Measurements from ENCODE around the gene CYP24A1. TPM values are rescaled to one million over a fixed set of nuclear protein-coding genes. Genes with fewer than 3 reads are reported as not detected.

The CYP24A1 gene
- total RNA-seq, 1 donor from 2014 or later = not detected

DNA sequence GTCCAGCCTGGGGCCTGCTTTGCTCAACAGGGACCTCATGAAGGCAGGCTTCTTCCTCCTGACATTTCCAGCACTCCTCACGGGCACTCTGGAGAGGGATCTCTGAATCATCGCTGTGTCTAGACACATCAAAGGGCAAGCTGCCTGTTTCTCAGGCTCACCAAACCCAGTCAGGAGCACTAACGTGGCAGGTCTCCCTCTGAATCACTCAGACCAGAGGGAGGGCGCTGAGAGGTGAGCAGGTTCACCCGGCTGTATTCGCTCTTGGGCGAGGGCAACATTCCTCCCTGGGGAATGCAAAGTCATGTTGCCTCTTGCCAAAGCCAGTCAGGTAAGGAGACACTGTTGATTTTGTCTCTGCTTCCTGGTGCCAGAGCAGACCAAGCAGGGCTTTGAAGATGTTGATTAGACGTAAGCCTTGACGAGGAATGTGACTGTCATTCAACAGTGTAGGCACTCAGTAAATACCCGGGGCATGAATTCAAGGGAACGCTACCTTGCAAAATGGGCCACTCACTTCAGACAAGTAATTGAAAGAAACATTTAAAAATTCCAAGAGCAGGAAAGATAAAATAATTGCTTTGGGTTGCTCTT is 50.1 kb downstream of the CYP24A1 start:
- DNase-seq (no peak), ATAC-seq (no peak)
- intact Hi-C loops (cut with micrococcal nuclease) = no loop called here

DNA sequence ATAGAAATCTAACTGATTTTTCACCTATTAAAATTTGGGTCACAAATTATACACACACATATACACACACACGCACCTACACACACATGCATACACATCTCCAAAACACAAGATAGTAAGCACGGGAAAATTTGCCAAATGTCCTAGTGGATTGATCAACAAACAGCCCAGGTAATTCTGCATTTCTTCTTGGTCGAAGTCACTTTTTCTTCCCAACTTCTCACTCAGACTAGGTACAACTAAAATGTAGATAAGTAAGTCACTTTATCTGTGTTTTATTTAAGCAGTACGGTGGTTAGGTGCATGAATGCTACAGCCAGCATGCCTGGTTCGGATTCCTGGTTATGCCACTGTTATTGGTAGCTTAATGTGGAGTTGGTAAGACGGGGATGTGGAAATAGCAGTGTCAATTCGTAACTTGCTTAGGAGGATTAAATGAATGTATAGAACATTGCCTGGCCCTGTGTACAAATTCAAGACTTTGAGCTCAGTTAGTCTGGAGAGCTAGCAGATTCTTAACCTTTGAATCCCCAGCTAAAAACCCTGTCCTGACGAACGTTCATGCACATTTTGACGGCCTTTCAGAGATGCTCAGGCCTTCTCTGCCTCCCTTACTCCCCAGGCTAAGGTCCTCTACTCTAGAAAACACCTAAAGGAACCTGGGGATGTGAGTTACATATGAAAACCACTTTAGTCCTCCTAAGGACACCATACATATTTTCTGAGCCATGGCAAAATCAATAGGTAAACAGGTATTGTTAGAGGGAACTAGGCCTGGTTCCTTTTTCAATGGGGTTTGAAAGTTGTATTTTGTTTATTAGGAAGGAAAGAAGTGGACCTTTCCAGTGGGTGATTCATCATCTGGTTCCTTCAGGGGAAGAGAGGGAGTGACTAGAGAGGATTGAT is 50.9 kb downstream of the CYP24A1 start:
- intact Hi-C loops (cut with micrococcal nuclease) = no loop called here
- ATAC-seq (no peak), DNase-seq (no peak)

DNA sequence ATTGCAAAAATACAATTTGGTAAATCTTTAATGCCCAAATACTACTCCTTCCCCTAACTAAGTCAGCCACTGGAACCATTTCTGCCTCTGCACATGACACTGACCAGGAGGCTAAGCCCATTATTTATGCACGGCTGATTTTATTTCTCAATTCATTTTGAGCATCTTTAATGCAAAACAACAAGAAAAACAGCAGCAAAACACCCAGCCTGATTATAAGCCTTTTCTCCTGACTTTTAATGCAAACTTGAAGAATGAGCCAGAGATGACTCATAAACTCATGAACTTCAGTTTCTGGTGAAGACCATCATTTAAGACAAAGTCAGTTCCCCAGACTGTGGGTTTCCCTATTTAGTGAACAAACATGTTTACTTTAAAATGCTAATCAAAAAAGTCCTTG is 51.6 kb downstream of the CYP24A1 start:
- intact Hi-C loops (cut with micrococcal nuclease) = no loop called here
- no peak for ATAC-seq
- no peak for DNase-seq

DNA sequence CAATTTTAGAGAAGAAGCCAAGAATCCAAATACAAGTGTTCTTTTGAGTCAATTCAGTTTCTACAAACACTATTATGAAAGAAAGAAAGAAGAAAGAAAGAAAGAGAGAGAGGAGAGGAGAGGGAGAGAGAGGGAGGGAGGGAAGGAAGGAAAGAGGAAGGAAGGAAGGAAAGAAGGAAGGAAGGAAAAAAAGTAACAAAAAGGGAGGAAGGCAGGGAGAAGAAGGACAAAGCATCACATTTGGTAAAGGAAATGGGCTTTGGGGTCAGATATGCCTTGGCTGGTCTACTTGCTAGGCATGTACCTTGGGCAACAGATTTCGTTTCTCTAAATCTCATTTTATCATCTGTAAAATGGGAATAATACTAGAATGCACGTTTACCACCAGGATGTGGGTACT is 54.0 kb downstream of the CYP24A1 start:
- DNase-seq (no peak), ATAC-seq (no peak)
- intact Hi-C loops (cut with micrococcal nuclease) = no loop called here

DNA sequence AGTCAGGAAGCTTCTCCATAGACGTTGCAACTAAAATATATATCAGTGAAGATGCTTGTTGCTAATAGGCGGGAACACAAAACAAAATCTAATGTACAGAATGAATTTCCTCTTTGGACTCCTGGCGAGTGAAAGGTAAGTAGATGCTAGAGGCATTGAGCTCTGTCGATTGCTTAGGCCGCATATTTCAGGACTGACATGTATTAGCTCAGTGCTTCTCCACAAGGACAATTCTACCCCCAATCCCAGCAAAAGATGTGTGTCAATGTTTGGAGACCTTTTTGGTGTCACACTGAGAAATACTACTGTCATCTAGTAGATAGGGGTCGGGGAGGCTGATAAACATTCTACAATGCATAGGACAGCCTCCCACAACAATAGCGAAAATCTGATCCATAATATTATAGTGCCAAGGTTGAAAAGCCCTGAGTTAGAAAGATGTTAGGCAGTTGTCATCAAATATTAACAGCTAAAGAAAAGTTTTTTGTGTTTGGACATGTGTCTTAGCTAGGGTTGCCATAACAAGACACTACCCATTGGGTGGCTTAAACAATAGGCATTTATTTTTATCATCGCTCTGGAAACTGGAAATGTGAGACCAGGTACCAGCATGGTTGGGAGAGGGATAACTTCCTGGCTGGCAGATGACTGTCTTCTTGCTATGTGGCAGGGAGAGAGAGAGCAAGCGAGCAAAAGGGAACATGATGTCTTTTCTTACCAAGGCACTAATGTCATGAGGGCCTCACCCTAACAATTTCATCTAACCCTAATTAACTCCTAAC is 55.4 kb downstream of the CYP24A1 start:
- intact Hi-C loops (cut with micrococcal nuclease) = no loop called here
- DNase-seq (no peak), ATAC-seq (no peak)

DNA sequence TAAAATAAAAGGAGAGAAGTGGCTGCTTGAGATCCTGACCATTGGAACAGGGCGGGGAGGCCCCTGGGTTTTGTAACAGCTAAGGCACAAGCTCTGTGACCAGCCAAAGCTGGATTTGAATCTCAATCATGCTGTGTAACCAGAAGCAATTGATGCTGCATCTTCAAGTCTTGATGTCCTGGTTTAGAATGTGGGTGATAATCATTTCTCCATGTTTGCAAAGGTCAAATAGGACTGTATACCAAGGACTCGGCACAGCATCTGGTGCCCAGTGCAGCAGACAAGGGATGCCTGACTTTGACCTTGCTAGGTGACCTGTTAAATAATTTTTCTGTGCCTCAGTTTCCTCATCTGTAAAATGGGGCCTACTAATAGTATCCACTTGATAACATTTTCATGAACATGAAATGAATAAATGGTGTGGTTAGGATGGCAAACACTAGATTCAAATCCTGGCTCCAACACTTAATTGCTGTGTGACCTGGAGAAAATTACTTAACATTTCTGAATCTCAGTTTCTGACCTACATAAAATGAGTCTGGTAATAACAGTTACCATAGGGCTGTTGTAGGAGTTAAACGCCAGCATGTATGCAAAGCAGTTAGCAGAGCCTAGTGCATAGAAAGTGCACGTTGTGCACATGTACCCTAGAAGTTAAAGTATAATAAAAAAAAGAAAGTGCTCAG is 57.1 kb downstream of the CYP24A1 start:
- no peak for DNase-seq
- no peak for ATAC-seq
- intact Hi-C loops (cut with micrococcal nuclease) = no loop called here

DNA sequence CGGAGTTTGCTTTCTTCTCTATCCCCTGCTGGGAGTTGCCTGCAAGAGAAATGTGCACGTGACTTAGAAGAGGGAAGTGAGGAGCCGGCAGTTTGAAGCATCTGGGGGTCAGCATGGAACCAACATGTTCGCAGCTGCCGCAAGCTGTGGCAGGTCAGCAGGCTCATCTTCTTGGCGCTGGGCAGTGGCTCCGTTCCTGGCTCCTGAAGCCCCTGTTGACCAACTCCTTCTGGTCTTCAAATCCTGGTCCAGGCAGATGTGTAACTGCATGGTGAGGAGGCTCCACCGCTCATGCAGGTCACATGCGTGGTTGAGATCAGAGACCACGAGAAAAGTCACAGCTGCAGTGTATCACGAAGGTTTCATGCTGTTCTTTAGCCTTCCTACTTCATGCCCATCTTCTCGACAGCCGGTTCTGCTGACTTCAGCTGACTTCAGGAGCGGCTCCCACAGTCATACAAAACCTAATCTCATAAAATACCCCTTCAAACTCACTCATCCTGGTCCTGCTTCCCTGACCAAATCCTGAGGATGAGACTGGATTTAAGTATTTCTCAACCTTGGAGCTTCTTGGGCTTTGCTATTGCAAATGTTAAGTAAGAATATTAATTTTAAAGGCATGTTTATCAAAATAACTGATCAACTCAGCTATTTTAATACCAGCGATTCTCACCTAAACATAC is 58.5 kb downstream of the CYP24A1 start:
- ATAC-seq (no peak), DNase-seq (no peak)
- intact Hi-C loops (cut with micrococcal nuclease) = no loop called here

DNA sequence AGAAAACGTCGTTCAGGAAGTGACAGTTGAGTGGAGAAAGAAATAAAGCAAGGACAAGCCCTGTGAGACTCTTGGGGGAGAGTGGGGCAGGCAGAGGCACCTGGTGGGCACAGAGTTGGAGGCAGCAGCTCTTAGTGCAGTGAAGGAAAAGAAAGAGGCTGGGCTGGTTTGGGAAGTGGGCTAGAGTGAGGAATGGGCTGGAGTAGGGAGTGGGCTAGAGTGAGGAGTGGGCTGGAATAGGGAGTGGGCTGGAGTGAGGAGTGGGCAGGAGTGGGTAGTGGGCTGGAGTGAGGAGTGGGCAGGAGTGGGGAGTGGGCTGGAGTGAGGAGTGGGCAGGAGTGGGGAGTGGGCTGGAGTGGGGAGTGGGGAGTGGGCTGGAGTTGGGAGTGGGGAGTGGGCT is 59.7 kb downstream of the CYP24A1 start:
- intact Hi-C loops (cut with micrococcal nuclease) = no loop called here
- ATAC-seq = no peak

DNA sequence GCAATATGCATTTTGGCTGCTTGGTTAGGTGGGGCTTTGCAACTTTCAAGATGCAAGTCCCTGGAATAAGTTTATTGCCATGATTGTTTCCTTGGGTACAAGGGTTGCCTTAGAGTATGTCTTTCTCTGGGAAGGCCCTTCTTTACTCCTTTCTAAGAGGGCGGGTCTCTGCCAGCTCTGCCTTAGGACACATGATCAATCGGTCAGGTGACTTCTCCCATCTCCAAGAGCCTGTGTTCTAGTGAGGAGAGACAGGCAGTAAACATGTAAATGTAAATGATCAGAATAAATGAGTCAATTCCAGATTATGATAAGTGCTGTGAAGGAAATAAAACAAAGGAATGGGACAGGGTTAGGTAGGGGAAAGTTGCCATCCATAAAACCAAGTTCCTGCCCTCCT is 60.2 kb downstream of the CYP24A1 start:
- ATAC-seq (no peak), DNase-seq (no peak)
- intact Hi-C loops (cut with micrococcal nuclease) = no loop called here

More for the DNA sequence above, 59.7 kb downstream of the CYP24A1 start:
- no peak for DNase-seq

DNA sequence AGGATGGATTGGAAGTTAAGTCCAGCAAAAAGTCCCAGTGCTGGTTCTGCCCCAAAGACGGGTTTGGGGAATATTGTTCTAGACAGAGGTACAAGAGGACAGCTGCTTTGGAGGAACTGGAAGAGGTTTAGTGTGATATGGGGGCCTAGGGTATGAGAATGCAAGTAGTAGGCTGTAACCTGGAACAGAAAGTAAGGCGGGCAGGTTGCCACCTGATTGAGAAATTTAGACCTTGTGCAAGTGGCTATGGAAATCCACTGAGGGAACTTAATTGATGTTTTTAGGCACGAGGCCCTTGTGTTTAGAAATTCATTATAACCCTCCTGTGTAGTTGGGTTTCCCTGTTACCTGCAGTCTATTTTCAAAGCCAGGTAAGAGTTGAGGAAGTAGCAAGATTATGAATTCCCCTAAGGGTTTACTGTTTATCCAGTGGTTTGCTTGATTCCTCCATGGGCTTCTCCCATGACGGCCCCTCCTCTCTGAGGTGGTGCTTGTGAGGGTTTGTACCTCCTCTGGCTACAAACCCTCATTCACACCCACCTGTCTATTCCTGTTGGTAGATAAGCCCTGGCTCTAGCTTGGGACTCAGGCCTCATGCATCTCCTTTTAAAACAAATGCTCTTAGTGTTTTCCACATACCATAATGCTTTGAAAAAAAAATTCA is 61.4 kb downstream of the CYP24A1 start:
- ATAC-seq (no peak), DNase-seq (no peak)
- intact Hi-C loops (cut with micrococcal nuclease) = no loop called here

DNA sequence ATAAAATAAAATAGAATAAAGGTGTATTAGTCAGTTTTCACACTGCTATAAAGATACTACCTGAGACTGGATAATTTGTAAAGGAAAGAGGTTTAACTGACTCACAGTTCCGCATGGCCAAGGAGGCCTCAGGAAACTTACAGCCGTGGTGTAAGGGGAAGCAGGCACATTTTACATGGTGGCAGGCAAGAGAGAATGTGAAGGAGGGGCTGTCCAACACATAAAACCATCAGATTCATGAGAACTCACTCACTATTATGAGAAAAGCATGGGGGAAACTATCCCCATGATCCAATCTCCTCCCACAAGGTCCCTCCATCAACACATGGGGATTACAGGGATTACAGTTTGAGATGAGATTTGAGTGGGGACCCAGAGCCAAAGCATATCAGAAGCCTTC is 62.3 kb downstream of the CYP24A1 start:
- ATAC-seq = no peak
- intact Hi-C loops (cut with micrococcal nuclease) = no loop called here
- DNase-seq = no peak

DNA sequence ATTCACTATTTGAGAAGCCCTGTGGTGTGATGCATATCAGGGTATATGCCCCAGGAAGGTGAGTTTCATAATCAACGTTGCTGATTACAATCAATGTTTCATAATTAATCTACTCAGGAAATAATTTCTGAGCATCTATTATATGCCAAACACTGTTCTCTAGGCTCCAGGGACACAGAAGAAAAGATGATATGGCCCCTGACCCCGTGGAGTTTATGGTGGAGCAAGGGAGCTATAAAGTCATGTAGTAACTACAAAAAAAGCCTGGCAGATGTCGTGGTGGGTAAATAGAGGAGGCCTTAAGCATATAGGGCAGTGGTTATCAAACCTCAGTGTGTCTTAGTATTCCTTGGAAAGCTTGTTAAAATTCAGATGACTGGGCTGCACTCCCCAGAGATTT is 63.3 kb downstream of the CYP24A1 start:
- intact Hi-C loops (cut with micrococcal nuclease) = no loop called here
- ATAC-seq (no peak), DNase-seq (no peak)

DNA sequence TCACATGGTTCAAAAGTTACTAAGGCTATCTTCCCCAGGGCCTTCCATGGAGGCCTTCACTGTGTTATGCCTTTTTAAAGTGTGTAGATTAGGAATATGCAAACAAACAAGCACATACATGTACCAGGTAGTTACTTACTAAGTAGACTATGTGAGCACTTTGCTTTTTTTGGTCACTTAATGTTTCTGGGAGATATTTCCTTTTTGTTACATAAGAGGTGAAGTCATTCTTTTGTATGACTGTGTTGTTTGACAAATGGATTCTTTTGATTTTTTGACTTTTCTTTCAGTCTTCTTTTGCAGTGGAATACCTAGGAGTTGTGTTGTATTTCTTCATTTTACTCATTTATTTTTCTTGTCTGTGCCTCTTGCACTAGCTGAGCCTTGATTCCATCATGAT is 63.7 kb downstream of the CYP24A1 start:
- intact Hi-C loops (cut with micrococcal nuclease) = no loop called here
- ATAC-seq (no peak), DNase-seq (no peak)

DNA sequence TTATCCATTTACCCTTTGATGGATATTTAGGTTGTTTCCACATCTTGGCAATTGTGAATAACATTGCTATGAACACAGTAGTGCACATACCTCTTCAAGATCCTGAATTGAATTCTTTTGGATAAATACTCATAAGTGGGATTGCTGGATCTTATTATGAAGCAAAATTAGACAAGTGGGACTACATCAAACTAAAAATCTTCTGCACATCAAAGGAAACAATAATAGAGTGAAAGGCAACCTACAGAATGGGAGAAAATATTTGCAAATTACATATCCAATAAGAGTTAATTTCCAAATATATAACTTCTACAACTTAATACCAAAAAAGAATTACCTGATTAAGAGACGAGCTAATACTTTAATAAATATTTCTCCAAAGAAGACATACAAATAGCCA is 65.0 kb downstream of the CYP24A1 start:
- intact Hi-C loops (cut with micrococcal nuclease) = no loop called here
- ATAC-seq (no peak), DNase-seq (no peak)

DNA sequence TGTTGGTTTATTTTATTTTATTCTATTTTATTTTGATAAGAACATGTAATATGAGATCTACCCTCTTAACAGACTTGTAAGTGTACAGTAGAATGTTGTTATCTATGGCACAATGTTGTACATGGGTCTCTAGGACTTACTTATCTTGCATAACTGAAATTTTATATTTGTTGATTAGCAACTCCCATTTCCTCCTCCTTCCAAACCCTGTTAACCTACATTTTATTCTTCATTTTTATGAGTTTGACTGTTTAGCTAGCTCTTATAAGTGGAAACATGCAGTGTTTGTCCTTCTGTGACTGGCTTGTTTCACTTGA is 65.5 kb downstream of the CYP24A1 start:
- intact Hi-C loops (cut with micrococcal nuclease) = no loop called here
- no peak for DNase-seq
- no peak for ATAC-seq

DNA sequence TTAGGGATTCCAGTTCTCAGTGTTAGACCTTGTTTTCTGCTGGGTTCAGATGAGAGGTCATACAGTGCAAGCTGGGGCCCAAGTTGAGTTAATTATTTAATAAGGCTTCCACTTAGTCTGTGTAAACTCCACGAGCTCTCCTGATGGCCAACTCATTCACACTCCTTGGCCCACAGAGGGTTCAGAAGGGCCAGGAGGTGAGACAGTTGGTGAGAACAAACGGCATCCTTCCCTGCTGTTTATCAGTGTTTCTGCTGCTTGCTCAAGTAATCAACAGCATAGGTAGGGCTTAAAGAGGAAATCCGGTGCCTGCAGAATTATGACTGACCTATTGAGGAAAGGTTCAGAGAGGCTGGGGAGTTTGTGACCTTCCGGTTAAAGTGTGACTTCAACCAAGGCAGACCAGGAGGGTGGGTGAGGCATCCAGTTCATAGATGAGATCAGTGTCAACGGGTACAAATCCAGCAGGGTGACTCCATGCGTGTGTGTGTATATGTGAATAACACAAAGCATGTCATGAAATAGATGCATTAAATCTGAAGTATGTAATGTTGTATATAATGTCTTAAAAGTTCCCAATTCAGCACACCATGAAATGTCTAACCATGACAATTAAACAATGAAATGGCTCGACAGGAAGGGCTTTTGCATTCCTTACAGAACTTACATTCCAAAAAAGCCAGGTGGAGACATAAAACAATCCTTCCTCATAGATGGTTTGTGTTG is 66.0 kb downstream of the CYP24A1 start:
- intact Hi-C loops (cut with micrococcal nuclease) = no loop called here
- no peak for DNase-seq
- ATAC-seq = no peak

DNA sequence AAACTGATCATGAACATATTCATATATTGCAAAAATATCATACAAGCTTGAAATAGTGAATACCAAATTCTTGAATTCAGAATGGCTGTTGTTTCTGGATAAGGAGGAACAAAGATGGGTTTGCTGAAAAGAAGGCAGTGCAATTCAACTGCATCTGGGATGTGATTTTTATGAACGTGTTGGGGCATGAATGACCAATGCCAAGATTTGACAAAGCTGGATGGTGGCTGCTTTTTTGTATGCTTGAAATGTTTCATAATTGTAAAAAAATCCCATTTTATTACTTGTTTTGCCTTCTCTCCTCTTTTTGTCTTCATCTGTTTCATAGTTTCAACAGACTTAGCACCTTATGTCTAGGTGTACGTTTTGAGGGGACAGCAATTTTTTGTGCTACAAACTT is 66.6 kb downstream of the CYP24A1 start:
- intact Hi-C loops (cut with micrococcal nuclease) = no loop called here
- ATAC-seq (no peak), DNase-seq (no peak)

DNA sequence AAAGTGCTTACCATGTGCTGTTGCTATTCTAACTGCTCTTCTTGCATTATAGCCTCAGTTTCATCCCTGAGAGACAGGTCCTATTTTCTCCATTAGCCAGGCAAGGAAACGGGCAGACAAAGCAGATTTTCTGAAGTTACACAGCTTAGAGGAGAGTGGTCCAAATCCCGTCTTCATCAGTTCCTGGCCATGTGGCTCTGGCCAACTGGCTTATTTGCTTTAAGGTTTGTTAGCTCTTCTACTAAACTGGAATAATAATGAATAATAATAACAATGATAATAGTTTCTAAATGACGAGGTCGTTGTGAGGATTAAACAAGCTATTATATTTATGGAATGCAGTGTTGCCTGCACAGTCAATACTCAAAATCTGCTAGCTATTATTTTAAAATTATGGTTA is 67.6 kb downstream of the CYP24A1 start:
- ATAC-seq (no peak), DNase-seq (no peak)
- intact Hi-C loops (cut with micrococcal nuclease) = no loop called here
